ENCODE data around the gene KCNK3.

DNA sequence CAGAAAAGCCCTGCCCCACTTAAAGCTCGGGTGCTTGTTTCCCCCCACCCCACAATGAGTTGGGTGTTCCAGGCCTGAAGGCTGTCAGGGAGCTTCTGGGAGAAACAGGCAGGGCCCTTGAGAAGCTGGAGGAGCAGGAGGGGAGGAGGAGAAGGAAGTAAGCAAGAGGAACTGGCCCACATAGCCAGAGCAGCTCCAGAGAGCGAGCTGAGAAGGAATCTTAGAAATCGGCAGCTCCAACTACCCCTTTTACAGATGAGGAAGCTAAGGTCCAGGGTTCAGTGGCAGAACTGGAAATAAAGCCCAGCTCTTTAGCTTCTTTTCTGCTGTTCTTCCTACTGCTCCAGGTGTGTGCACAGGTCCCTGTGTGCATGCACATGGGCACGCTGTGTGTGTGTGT lies 12.7 kb upstream of the KCNK3 start:
- TF ChIP-seq POLR2AphosphoS5 (IDR thresholded peaks at IDR 0.05; ENCODE audit: insufficient read depth, low read depth, low read length): no peak
- TF ChIP-seq POLR2A (IDR thresholded peaks at IDR 0.05; ENCODE audit: low read depth, low read length): no peak
- TF ChIP-seq, protein P1, sequence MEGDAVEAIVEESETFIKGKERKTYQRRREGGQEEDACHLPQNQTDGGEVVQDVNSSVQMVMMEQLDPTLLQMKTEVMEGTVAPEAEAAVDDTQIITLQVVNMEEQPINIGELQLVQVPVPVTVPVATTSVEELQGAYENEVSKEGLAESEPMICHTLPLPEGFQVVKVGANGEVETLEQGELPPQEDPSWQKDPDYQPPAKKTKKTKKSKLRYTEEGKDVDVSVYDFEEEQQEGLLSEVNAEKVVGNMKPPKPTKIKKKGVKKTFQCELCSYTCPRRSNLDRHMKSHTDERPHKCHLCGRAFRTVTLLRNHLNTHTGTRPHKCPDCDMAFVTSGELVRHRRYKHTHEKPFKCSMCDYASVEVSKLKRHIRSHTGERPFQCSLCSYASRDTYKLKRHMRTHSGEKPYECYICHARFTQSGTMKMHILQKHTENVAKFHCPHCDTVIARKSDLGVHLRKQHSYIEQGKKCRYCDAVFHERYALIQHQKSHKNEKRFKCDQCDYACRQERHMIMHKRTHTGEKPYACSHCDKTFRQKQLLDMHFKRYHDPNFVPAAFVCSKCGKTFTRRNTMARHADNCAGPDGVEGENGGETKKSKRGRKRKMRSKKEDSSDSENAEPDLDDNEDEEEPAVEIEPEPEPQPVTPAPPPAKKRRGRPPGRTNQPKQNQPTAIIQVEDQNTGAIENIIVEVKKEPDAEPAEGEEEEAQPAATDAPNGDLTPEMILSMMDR (IDR thresholded peaks at IDR 0.05; ENCODE audit: extremely low read depth in 1 of 2, insufficient read depth in 1 of 2, low read depth in 1 of 2, low read length in 2 of 2): no peak
- no peak for TF ChIP-seq MYC (IDR thresholded peaks at IDR 0.05; ENCODE audit: low read depth, low read length)
- no peak for TF ChIP-seq EZH2 (IDR thresholded peaks at IDR 0.05; ENCODE audit: borderline replicate concordance, low read depth, low read length, severe bottlenecking)

Measured in endothelial cell of umbilical vein (primary cell).